Measurements from ENCODE around the gene SMCO3. TPM values are rescaled to one million over a fixed set of nuclear protein-coding genes. Genes with fewer than 3 reads are reported as not detected.

SMCO3 gene
- total and polyA plus RNA-seq, 2 of the 13 experiments (the other 11 are each of a cell fraction or from before 2014, with no cell fraction given) = 0.29 to 0.42 TPM

DNA sequence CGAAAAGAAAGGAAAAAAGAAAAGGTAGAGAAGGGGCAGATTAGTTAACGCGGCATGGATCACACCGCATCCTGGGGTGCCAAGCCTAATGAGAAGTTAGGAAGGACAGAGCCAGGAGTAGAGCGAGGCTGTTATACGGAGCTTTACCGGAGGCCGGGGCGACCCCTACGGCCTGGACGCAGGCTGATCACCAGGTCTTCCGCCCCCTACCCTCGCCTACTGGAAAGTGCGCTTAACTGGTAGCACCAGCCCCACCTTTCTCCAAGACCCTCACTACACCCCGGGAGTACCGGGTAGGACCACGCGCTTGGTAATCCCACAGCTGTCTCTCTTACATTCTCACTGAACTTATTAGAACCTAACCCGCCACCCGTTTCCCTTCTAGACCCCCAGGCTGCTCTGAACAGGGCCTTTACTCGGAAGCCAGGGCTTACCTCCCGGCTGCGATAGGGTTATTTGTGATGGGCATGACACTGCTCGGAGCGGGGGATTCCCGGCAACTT, 44.5 kb downstream of the SMCO3 start (continued):
- TF ChIP-seq, protein P1, sequence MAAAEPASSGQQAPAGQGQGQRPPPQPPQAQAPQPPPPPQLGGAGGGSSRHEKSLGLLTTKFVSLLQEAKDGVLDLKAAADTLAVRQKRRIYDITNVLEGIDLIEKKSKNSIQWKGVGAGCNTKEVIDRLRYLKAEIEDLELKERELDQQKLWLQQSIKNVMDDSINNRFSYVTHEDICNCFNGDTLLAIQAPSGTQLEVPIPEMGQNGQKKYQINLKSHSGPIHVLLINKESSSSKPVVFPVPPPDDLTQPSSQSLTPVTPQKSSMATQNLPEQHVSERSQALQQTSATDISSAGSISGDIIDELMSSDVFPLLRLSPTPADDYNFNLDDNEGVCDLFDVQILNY (CRISPR knock-in tag; conservative IDR thresholded peaks at IDR 0.05) = no peak
- TF ChIP-seq ZFP90 (CRISPR knock-in tag; IDR thresholded peaks at IDR 0.05; ENCODE audit: borderline replicate concordance) (peak; percentile 56; the same call in 1 of the 2 replicates), KLF6 (CRISPR knock-in tag; IDR thresholded peaks at IDR 0.05) (no peak), IRF2 (CRISPR knock-in tag; IDR thresholded peaks at IDR 0.05) (no peak), ZBTB7A (CRISPR knock-in tag; IDR thresholded peaks at IDR 0.05) (peak; percentile 54; the same call in 1 of the 2 replicates), SMYD3 (CRISPR knock-in tag; IDR thresholded peaks at IDR 0.05) (0 out of 2 replicates have a peak, but pooled peaks have one; percentile 56), ARID2 (CRISPR knock-in tag; IDR thresholded peaks at IDR 0.05; ENCODE audit: borderline replicate concordance) (peak; percentile 64), ATRX (CRISPR knock-in tag; IDR thresholded peaks at IDR 0.05; ENCODE audit: borderline replicate concordance) (no peak), HIVEP1 (CRISPR knock-in tag; IDR thresholded peaks at IDR 0.05) (peak; percentile 62; the same call in 1 of the 2 replicates), ZNF780A (CRISPR knock-in tag; IDR thresholded peaks at IDR 0.05) (0 out of 2 replicates have a peak, but pooled peaks have one; percentile 16), HOXD1 (CRISPR knock-in tag; IDR thresholded peaks at IDR 0.05) (0 out of 2 replicates have a peak, but pooled peaks have one; percentile 49), ZNF34 (CRISPR knock-in tag; IDR thresholded peaks at IDR 0.05; ENCODE audit: borderline replicate concordance) (0 out of 2 replicates have a peak, but pooled peaks have one; percentile 11), ZNF790 (CRISPR knock-in tag; IDR thresholded peaks at IDR 0.05; ENCODE audit: borderline replicate concordance) (no peak)
- TF ChIP-seq, protein P2, sequence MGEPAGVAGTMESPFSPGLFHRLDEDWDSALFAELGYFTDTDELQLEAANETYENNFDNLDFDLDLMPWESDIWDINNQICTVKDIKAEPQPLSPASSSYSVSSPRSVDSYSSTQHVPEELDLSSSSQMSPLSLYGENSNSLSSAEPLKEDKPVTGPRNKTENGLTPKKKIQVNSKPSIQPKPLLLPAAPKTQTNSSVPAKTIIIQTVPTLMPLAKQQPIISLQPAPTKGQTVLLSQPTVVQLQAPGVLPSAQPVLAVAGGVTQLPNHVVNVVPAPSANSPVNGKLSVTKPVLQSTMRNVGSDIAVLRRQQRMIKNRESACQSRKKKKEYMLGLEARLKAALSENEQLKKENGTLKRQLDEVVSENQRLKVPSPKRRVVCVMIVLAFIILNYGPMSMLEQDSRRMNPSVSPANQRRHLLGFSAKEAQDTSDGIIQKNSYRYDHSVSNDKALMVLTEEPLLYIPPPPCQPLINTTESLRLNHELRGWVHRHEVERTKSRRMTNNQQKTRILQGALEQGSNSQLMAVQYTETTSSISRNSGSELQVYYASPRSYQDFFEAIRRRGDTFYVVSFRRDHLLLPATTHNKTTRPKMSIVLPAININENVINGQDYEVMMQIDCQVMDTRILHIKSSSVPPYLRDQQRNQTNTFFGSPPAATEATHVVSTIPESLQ (CRISPR knock-in tag; conservative IDR thresholded peaks at IDR 0.05) = 0 out of 2 replicates have a peak, but pooled peaks have one; percentile 12
- TF ChIP-seq, protein P3, sequence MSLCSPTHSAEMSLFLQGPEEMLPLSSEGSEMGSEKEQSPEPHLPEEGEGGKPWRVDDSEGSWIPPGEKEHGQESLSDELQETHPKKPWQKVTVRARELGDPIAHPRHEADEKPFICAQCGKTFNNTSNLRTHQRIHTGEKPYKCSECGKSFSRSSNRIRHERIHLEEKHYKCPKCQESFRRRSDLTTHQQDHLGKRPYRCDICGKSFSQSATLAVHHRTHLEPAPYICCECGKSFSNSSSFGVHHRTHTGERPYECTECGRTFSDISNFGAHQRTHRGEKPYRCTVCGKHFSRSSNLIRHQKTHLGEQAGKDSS (CRISPR knock-in tag; IDR thresholded peaks at IDR 0.05; ENCODE audit: borderline replicate concordance, low read depth) = no peak
- TF ChIP-seq, protein P4, sequence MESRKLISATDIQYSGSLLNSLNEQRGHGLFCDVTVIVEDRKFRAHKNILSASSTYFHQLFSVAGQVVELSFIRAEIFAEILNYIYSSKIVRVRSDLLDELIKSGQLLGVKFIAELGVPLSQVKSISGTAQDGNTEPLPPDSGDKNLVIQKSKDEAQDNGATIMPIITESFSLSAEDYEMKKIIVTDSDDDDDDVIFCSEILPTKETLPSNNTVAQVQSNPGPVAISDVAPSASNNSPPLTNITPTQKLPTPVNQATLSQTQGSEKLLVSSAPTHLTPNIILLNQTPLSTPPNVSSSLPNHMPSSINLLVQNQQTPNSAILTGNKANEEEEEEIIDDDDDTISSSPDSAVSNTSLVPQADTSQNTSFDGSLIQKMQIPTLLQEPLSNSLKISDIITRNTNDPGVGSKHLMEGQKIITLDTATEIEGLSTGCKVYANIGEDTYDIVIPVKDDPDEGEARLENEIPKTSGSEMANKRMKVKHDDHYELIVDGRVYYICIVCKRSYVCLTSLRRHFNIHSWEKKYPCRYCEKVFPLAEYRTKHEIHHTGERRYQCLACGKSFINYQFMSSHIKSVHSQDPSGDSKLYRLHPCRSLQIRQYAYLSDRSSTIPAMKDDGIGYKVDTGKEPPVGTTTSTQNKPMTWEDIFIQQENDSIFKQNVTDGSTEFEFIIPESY (CRISPR knock-in tag; IDR thresholded peaks at IDR 0.05) = 0 out of 2 replicates have a peak, but pooled peaks have one; percentile 2
